IMR-90 (cell line): Measurements from ENCODE around the gene TRMT13. TPM values are rescaled to one million over a fixed set of nuclear protein-coding genes. Genes with fewer than 3 reads are reported as not detected.
A peak's percentile ranks its signal among the peaks of the same experiment; 100 is the strongest.

ENCODE experiments used
- ATAC-seq: fragments of 200-7000 bp; cut with Tn5 transposase; 2 replicates; pipeline ENCODE4 v1.9.1; 2020; ENCODE audit warnings: low read depth, mild to moderate bottlenecking, moderate library complexity
- BruUV-seq: library from RNA; stranded (reverse); fragments of 400-500 nt; replicated peaks from 2 replicates; lab custom pipeline; 2021; lab: Mats Ljungman, UMichigan
- CTCF ChIA-PET: fragments of 300-600 bp; formaldehyde crosslinking; extraction: SDS; loops from one replicate; lab custom pipeline; 2021; ENCODE audit warnings: antibody characterized with exemption; lab: Yijun Ruan, JAX
- POLR2A ChIA-PET: fragments of 300-600 bp; sonication (Branson Sonifier 250); formaldehyde crosslinking; loops from one replicate; lab custom pipeline; 2022; ENCODE audit warnings: antibody characterized with exemption; ENCODE audit not compliant: unreplicated experiment; lab: Charles Lee
- DNase-seq: peaks from one replicate; pipeline ENCODE4 v3.0.0; 2013
- H2AFZ ChIP-seq: replicated peaks from 2 replicates; pipeline ENCODE3; 2013; ENCODE audit warnings: low read length, mild to moderate bottlenecking; ENCODE audit not compliant: poor library complexity
- H2AK5ac ChIP-seq: 2 replicates; pipeline ENCODE4 v1.6.1; 2013; ENCODE audit warnings: low read depth, low read length, inconsistent platforms
- H2AK9ac ChIP-seq: replicated peaks from 2 replicates; pipeline ENCODE3; 2013; ENCODE audit warnings: mild to moderate bottlenecking, low read depth, low read length, moderate library complexity; ENCODE audit not compliant: poor library complexity
- H2BK120ac ChIP-seq: 2 replicates; pipeline ENCODE4 v1.6.1; 2013; ENCODE audit warnings: low read depth, low read length, inconsistent platforms
- H2BK15ac ChIP-seq: 3 replicates; pipeline ENCODE4 v1.6.1; 2013; ENCODE audit warnings: low read depth, low read length, inconsistent platforms
- H2BK20ac ChIP-seq: 2 replicates; pipeline ENCODE4 v1.6.1; 2013; ENCODE audit warnings: low read depth, mild to moderate bottlenecking, inconsistent platforms, low read length, moderate library complexity
- H2BK5ac ChIP-seq: 2 replicates; pipeline ENCODE4 v1.6.1; 2013; ENCODE audit warnings: mild to moderate bottlenecking, low read depth, low read length, inconsistent platforms; ENCODE audit not compliant: poor library complexity, severe bottlenecking
- H3K14ac ChIP-seq: replicated peaks from 2 replicates; pipeline ENCODE4 v1.6.1; 2013; ENCODE audit warnings: low read depth, low read length, inconsistent platforms
- H3K18ac ChIP-seq: 2 replicates; pipeline ENCODE4 v1.6.1; 2013; ENCODE audit warnings: low read depth, low read length, control low read depth
- H3K23ac ChIP-seq: 2 replicates; pipeline ENCODE4 v1.6.1; 2013; ENCODE audit warnings: low read depth, low read length, inconsistent platforms
- H3K27ac ChIP-seq: 2 replicates; pipeline ENCODE4 v1.5.1; 2013; ENCODE audit warnings: mild to moderate bottlenecking, control low read depth, low read length; ENCODE audit not compliant: insufficient read depth
- H3K27me3 ChIP-seq: 2 replicates; pipeline ENCODE4 v1.6.1; 2013; ENCODE audit warnings: low read length; ENCODE audit not compliant: control insufficient read depth, insufficient read depth
- H3K36me3 ChIP-seq: 2 replicates; pipeline ENCODE4 v1.6.1; 2013; ENCODE audit warnings: low read length, mixed read lengths; ENCODE audit not compliant: control insufficient read depth, insufficient read depth
- H3K4ac ChIP-seq: 2 replicates; pipeline ENCODE4 v1.6.1; 2013; ENCODE audit warnings: low read depth, low read length, inconsistent platforms
- H3K4me1 ChIP-seq: 2 replicates; pipeline ENCODE4 v1.6.1; 2013; ENCODE audit warnings: low read length, mixed read lengths; ENCODE audit not compliant: control insufficient read depth, insufficient read depth
- H3K4me2 ChIP-seq: 2 replicates; pipeline ENCODE4 v1.6.1; 2013; ENCODE audit warnings: low read depth, mild to moderate bottlenecking, control low read depth, low read length, moderate library complexity
- H3K4me3 ChIP-seq: 2 replicates; pipeline ENCODE4 v1.5.1; 2013; ENCODE audit warnings: low read depth, mild to moderate bottlenecking, control low read depth, low read length, moderate library complexity; ENCODE audit not compliant: insufficient read depth
- H3K56ac ChIP-seq: 2 replicates; pipeline ENCODE4 v1.6.1; 2013; ENCODE audit warnings: low read length, inconsistent platforms; ENCODE audit not compliant: insufficient read depth; ENCODE audit errors: extremely low read depth
- H3K79me1 ChIP-seq, 2 experiments: 2 replicates each; pipeline ENCODE4 v1.6.1; 2013; ENCODE audit warnings: low read length in 2 of 2, inconsistent platforms in 1 of 2, low read depth in 1 of 2
- H3K9ac ChIP-seq: 2 replicates; pipeline ENCODE4 v1.6.1; 2013; ENCODE audit warnings: low read depth, low read length, control low read depth
- H3K9me1 ChIP-seq: 2 replicates; pipeline ENCODE4 v1.6.1; 2013; ENCODE audit warnings: low read length, inconsistent platforms; ENCODE audit not compliant: insufficient read depth
- H3K9me3 ChIP-seq: 2 replicates; pipeline ENCODE4 v1.6.1; 2013; ENCODE audit warnings: low read length; ENCODE audit not compliant: control insufficient read depth, insufficient read depth
- H4K20me1 ChIP-seq: 2 replicates; pipeline ENCODE4 v1.6.1; 2013; ENCODE audit warnings: low read length, inconsistent platforms; ENCODE audit not compliant: insufficient read depth
- H4K5ac ChIP-seq: 2 replicates; pipeline ENCODE4 v1.6.1; 2013; ENCODE audit warnings: mild to moderate bottlenecking, low read depth, low read length, control low read depth
- H4K8ac ChIP-seq, 2 experiments: 2 replicates each; pipeline ENCODE4 v1.6.1; 2013; ENCODE audit warnings: low read depth in 2 of 2, low read length in 2 of 2, control low read depth in 1 of 2, inconsistent platforms in 1 of 2
- H4K91ac ChIP-seq: 2 replicates; pipeline ENCODE4 v1.6.1; 2013; ENCODE audit warnings: low read depth, low read length, inconsistent platforms; ENCODE audit not compliant: insufficient read depth
- MAFK ChIP-seq: IDR thresholded peaks from 2 replicates; pipeline ENCODE4 v1.6.1; 2012; ENCODE audit warnings: low read depth, low read length, improper control_type of control experiment
- NFE2L2 ChIP-seq: fragments of 150-350 bp; IDR thresholded peaks from 2 replicates; pipeline ENCODE4 v1.6.1; 2016; ENCODE audit warnings: low read depth, mild to moderate bottlenecking, low read length
- POLR2A ChIP-seq: IDR thresholded peaks from 2 replicates; pipeline ENCODE4 v1.6.1; 2012; ENCODE audit warnings: mild to moderate bottlenecking, low read depth, low read length
- RAD21 ChIP-seq: IDR thresholded peaks from 2 replicates; pipeline ENCODE4 v1.6.1; 2012; ENCODE audit warnings: low read length, improper control_type of control experiment
- whole genome bisulfite sequencing, 2 experiments: methylation state at CpG; one replicate each; pipeline versions ENCODE4 v1.1.5 to v1.1.7; 2013; ENCODE audit warnings: missing lambda C conversion rate in 2 of 2; ENCODE audit not compliant: insufficient read length in 1 of 2; ENCODE audit errors: extremely low coverage in 2 of 2; 5-methylcytosine and 5-hydroxymethylcytosine counted together
- dilution Hi-C: fragments of 300-500 bp; cut with HindIII; formaldehyde crosslinking; loops from one replicate; pipeline ENCODE4 v1.14.3; 2018; ENCODE audit warnings: low sequenced_read_pairs; ENCODE audit not compliant: unreplicated experiment
- in situ Hi-C: fragments of 300-500 bp; cut with MboI; formaldehyde crosslinking; loops from 3 replicates; pipeline ENCODE4 v1.14.3; 2019; ENCODE audit warnings: low sequenced_read_pairs, inconsistent platforms, mixed read lengths
- intact Hi-C: fragments of 100-400 bp; cut with micrococcal nuclease; formaldehyde crosslinking; loops from 2 replicates; pipeline ENCODE4 v1.10.0; 2022
- polyA plus RNA-seq, 3 experiments: library from polyadenylated mRNA; depleted of rRNA; stranded (reverse); fragments of >200 nt; gene quantifications; 2 replicates each; pipeline ENCODE4 v1.2.3, GENCODE V29; 2012; ENCODE audit warnings: low replicate concordance in 1 of 3
- total RNA-seq: library from RNA; depleted of rRNA; stranded (reverse); fragments of >200 nt; gene quantifications from 2 replicates; pipeline ENCODE4 v1.2.3, GENCODE V29; 2012

TRMT13 gene
- total and polyA plus RNA-seq, 2 of the 4 experiments (the other 2 are of a cell fraction): 5.2 to 7.7 TPM

- Histone ChIP-seq H3K36me3 (no peaks in the 10 kb centered on the region), H4K5ac (no peak overlapping the region), H3K4ac (no peak overlapping the region), H4K8ac (no peak overlapping the region), H3K56ac (no peak overlapping the region), H3K14ac (no peak overlapping the region), H3K9me3 (no peaks in the 10 kb centered on the region), H3K79me1 (no peaks in the 10 kb centered on the region), H3K4me3 (no peak overlapping the region), H2AK5ac (no peak overlapping the region), H3K18ac (no peak overlapping the region), H3K4me2 (no peak overlapping the region; the same call in 1 of the 2 replicates), H3K4me1 (peaks cover 5% of the 10 kb centered on the region), H2BK15ac (no peak overlapping the region), H3K9ac (no peak overlapping the region), H3K27me3 (no peaks in the 10 kb centered on the region), H4K20me1 (no peaks in the 10 kb centered on the region), H2AK9ac (no peak overlapping the region), H2AFZ (no peak overlapping the region), H4K91ac (no peak overlapping the region), H2BK5ac (no peak overlapping the region), H3K23ac (no peak overlapping the region), H3K9me1 (no peaks in the 10 kb centered on the region), H2BK20ac (no peak overlapping the region), H2BK120ac (no peak overlapping the region), H3K27ac (no peak overlapping the region)
- intact Hi-C loops (no loop called here), in situ Hi-C loops (no loop called here), dilution Hi-C loops (no loop called here)
- POLR2A ChIA-PET: no interaction called here
- peak; percentile 68 for ATAC-seq
- TF ChIP-seq MAFK: no peak
- no peak for TF ChIP-seq NFE2L2
- TF ChIP-seq RAD21: no peak
- no peak for TF ChIP-seq POLR2A
- WGBS, 2 experiments: 33% methylated on average over 1 of the region's 3 CpGs; no CpG with 5 or more reads in 1 of the 2 experiments
- BruUV-seq: no TSS peak
- CTCF ChIA-PET: interaction anchor here (0.6 kb wide), 1 partner anchor 61 kb away, joined by 3 read pairs; the partner anchor contains the start of gene DBT
- DNase-seq: peak; percentile 73
Measured at GRCh38 chr1:100188617-100189016, 55.7 kb downstream of the TRMT13 start.
